ENCODE data around the gene UBR4. TPM values are rescaled to one million over a fixed set of nuclear protein-coding genes. Genes with fewer than 3 reads are reported as not detected.

Gene UBR4
- total RNA-seq, 1 experiment from 2014 or later, result 60.6 TPM

DNA sequence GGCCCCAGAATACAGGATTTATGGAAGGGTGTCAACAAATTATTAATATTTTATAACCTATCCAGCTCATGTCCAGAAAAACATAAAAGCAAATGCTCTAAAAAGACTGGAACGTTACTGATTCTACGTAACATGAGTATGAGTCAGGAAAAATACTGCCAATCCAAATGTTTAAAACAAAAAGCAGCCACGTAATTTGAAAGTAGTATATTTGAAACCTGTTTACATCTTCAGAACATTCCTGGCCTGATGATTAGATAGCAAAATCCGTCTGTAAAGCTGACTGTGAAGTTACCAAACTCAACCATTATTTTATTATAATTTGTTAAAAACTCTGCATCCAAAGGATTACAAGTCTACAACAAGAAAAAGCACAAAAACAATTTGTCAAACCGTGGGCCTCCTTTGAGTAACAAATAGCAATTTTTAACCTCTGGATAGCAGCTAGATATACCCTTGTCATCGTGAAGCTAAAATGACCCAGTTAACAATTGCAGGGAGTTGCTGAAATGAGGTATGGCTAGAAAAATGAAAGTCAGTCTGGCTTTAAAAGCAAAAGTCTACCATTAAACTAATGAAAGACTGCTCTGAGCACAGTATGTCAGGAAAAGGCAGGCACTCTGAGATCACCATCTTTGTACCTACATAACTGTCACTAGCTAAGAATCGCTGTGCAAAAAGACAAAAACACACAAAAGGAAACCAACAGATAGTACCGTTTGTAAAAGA, 1.2 kb downstream of the UBR4 start:
- peak in 1 of 2 experiments; percentile 50 for DNase-seq (ENCODE audit: low read depth in 1 of 2, low spot score in 2 of 2)
- Histone ChIP-seq H3K4me3 (peak overlapping the region; percentile 92), H3K36me3 (peaks cover 32% of the 10 kb centered on the region)

DNA sequence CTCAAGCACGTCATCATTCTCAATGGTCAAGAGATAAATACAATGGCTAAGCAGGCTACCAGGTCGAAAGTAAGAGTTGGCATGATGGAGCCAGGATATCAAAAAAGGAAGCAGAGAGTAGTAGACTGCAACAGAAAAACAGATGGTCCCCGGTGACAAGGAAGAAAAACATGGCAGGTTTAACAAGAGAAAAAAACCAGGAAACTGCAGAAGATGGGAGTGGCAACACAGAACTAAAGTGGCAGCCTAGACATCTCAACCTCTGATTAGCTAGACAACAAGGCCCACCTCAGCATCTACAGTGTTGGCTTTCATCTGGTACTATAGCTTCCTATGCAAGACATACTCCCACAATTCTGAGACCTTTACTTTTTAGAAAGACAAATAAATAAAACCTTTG, 3.1 kb downstream of the UBR4 start:
- Histone ChIP-seq H3K4me3 (no peak overlapping the region), H3K4me1 (replicated peaks) (peaks cover 34% of the 10 kb centered on the region), H3K27ac (no peak overlapping the region), H3K9me3 (replicated peaks) (no peaks in the 10 kb centered on the region), H3K36me3 (peaks cover 32% of the 10 kb centered on the region), H3K27me3 (replicated peaks) (no peaks in the 10 kb centered on the region)
- DNase-seq (ENCODE audit: low read depth in 1 of 2, low spot score in 2 of 2), result no peak

More for the DNA sequence above, 1.2 kb downstream of the UBR4 start:
- Histone ChIP-seq H3K27me3 (replicated peaks) (no peaks in the 10 kb centered on the region), H3K4me1 (replicated peaks) (peaks cover 25% of the 10 kb centered on the region), H3K9me3 (replicated peaks) (no peaks in the 10 kb centered on the region), H3K27ac (peak overlapping the region; percentile 88)

DNA sequence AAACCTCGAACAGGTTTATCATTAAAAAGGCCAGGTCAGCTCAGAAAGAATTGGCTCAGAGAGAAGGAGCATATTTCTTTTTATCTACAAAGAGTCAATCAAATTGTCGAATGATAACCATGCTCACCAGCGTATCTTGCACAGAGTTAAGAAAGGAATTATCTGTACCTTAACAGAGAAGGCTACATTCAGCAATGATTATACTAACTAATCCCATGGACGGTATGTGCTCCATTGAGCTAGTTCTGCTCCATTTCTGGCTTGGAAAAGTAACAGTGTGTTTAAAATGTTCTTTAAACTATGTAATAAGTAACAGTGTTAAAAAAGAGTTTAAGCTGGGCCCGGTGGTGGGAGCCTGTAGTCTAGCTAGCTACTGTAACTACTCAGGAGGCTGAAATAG, 4.2 kb downstream of the UBR4 start:
- DNase-seq (ENCODE audit: low read depth in 1 of 2, low spot score in 2 of 2), result no peak
- H3K27me3 ChIP-seq (replicated peaks), result no peaks in the 10 kb centered on the region
- H3K4me1 ChIP-seq (replicated peaks), result peaks cover 27% of the 10 kb centered on the region
- H3K27ac ChIP-seq, result no peak overlapping the region
- H3K4me3 ChIP-seq, result no peak overlapping the region
- H3K36me3 ChIP-seq, result peaks cover 43% of the 10 kb centered on the region
- H3K9me3 ChIP-seq (replicated peaks), result no peaks in the 10 kb centered on the region

- H3K27ac ChIP-seq, result no peak overlapping the region
- peaks cover 26% of the 10 kb centered on the region for H3K4me1 ChIP-seq (replicated peaks)
- no peak for DNase-seq (ENCODE audit: low read depth in 1 of 2, low spot score in 2 of 2)
- H3K36me3 ChIP-seq, result peaks cover 47% of the 10 kb centered on the region
- H3K27me3 ChIP-seq (replicated peaks), result no peaks in the 10 kb centered on the region
- no peaks in the 10 kb centered on the region for H3K9me3 ChIP-seq (replicated peaks)
- no peak overlapping the region for H3K4me3 ChIP-seq
Observed at GRCh38 chr1:19205403-19205802, 4.7 kb downstream of the UBR4 start.

GRCh38 chr1:19204446-19205266, 5.4 kb downstream of the UBR4 start:
- Histone ChIP-seq H3K9me3 (replicated peaks) (no peaks in the 10 kb centered on the region), H3K27ac (no peak overlapping the region)

GRCh38 chr1:19203440-19203839, 6.6 kb downstream of the UBR4 start:
- DNase-seq (ENCODE audit: low read depth in 1 of 2, low spot score in 2 of 2), result no peak
- H3K4me1 ChIP-seq (replicated peaks), result peaks cover 24% of the 10 kb centered on the region
- no peaks in the 10 kb centered on the region for H3K9me3 ChIP-seq (replicated peaks)
- peaks cover 60% of the 10 kb centered on the region for H3K36me3 ChIP-seq
- H3K27me3 ChIP-seq (replicated peaks), result no peaks in the 10 kb centered on the region
- no peak overlapping the region for H3K27ac ChIP-seq
- no peak overlapping the region for H3K4me3 ChIP-seq

More at GRCh38 chr1:19204446-19205266, 5.4 kb downstream of the UBR4 start:
- no peaks in the 10 kb centered on the region for H3K27me3 ChIP-seq (replicated peaks)
- DNase-seq (ENCODE audit: low read depth in 1 of 2, low spot score in 2 of 2), result no peak
- H3K4me3 ChIP-seq, result no peak overlapping the region
- peaks cover 26% of the 10 kb centered on the region for H3K4me1 ChIP-seq (replicated peaks)
- peaks cover 51% of the 10 kb centered on the region for H3K36me3 ChIP-seq

DNA sequence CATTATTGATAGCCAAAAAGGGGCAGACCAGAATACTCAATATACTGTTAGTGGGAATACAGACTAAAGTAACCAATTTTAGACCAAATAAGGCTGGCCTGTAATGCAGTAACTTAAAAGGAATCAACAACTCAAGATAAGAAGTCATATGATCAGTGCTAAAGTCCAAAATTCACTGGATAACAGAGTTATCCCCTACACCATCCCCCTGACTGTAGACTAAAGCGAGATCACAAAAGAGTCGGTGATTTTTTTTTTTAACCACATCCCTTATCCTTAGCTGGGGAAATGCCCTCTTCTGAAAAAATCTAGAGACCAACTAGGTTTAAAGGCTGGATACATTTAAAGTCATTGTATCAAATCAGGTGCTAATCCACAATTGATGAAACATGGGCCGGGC, 7.7 kb downstream of the UBR4 start:
- H3K27me3 ChIP-seq (replicated peaks), result no peaks in the 10 kb centered on the region
- H3K4me3 ChIP-seq, result no peak overlapping the region
- no peaks in the 10 kb centered on the region for H3K9me3 ChIP-seq (replicated peaks)
- peaks cover 17% of the 10 kb centered on the region for H3K4me1 ChIP-seq (replicated peaks)
- peaks cover 64% of the 10 kb centered on the region for H3K36me3 ChIP-seq
- H3K27ac ChIP-seq, result no peak overlapping the region
- no peak for DNase-seq (ENCODE audit: low read depth in 1 of 2, low spot score in 2 of 2)

GRCh38 chr1:19199969-19200604, 10.0 kb downstream of the UBR4 start:
- no peak overlapping the region for H3K27ac ChIP-seq
- DNase-seq (ENCODE audit: low read depth in 1 of 2, low spot score in 2 of 2), result no peak
- H3K36me3 ChIP-seq, result peaks cover 75% of the 10 kb centered on the region
- H3K9me3 ChIP-seq (replicated peaks), result no peaks in the 10 kb centered on the region
- no peak overlapping the region for H3K4me3 ChIP-seq
- no peaks in the 10 kb centered on the region for H3K27me3 ChIP-seq (replicated peaks)
- peaks cover 16% of the 10 kb centered on the region for H3K4me1 ChIP-seq (replicated peaks)

- Histone ChIP-seq H3K27ac (no peak overlapping the region), H3K4me3 (no peak overlapping the region), H3K36me3 (peaks cover 77% of the 10 kb centered on the region), H3K27me3 (replicated peaks) (no peaks in the 10 kb centered on the region), H3K9me3 (replicated peaks) (no peaks in the 10 kb centered on the region), H3K4me1 (replicated peaks) (peaks cover 10% of the 10 kb centered on the region)
- no peak for DNase-seq (ENCODE audit: low read depth in 1 of 2, low spot score in 2 of 2)
Observed at GRCh38 chr1:19199329-19199968, 10.6 kb downstream of the UBR4 start.

DNA sequence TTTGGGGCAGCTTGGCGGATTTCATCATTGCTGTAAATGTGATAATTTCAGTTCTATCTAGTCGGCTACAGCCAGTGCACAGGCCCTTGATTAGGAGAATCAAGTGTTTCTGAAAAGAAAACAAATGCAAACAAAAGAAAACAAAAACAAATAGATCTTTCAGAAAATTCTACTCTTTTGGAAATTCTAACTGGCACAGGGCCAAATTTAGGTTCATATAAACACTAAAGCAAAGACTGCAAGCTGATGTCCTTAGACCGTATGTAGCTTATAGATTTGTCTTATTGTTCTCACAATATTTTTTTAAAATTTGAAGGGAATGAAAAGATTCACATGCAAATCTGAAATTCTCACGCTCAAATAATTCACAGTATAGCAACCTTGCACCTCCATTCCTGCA, 11.2 kb downstream of the UBR4 start:
- Histone ChIP-seq H3K4me1 (replicated peaks) (peaks cover 8% of the 10 kb centered on the region), H3K9me3 (replicated peaks) (no peaks in the 10 kb centered on the region), H3K27me3 (replicated peaks) (no peaks in the 10 kb centered on the region), H3K27ac (no peak overlapping the region), H3K4me3 (no peak overlapping the region), H3K36me3 (peaks cover 83% of the 10 kb centered on the region)
- no peak for DNase-seq (ENCODE audit: low read depth in 1 of 2, low spot score in 2 of 2)

- H3K27ac ChIP-seq, result no peak overlapping the region
- no peak overlapping the region for H3K4me3 ChIP-seq
- H3K9me3 ChIP-seq (replicated peaks), result no peaks in the 10 kb centered on the region
- peaks cover 93% of the 10 kb centered on the region for H3K36me3 ChIP-seq
- no peaks in the 10 kb centered on the region for H3K4me1 ChIP-seq (replicated peaks)
- no peaks in the 10 kb centered on the region for H3K27me3 ChIP-seq (replicated peaks)
- DNase-seq (ENCODE audit: low read depth in 1 of 2, low spot score in 2 of 2), result no peak
Observed at GRCh38 chr1:19197845-19198244, 12.2 kb downstream of the UBR4 start.

DNA sequence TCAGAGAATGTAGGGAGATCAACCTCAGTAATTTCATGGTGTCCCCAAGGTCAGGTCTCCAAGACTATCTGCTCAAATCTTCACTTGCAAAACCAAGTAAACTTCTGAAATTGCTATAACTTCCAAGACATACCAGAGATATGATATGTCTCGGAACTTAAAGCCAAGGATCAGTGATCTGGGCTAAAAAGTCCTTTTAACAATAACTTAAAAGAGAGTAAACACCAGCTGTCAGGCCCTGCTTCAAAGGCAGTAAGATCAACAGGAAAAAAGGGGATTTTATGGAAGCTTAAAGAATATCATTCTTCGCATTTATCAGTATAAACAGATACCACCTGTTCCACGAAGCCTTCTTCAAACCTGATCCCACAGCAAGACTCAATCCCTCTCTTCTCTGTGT, 13.7 kb downstream of the UBR4 start:
- DNase-seq (ENCODE audit: low read depth in 1 of 2, low spot score in 2 of 2), result no peak
- Histone ChIP-seq H3K9me3 (replicated peaks) (no peaks in the 10 kb centered on the region), H3K4me3 (no peak overlapping the region), H3K27me3 (replicated peaks) (no peaks in the 10 kb centered on the region), H3K4me1 (replicated peaks) (no peaks in the 10 kb centered on the region), H3K27ac (no peak overlapping the region), H3K36me3 (peaks cover 94% of the 10 kb centered on the region)

DNA sequence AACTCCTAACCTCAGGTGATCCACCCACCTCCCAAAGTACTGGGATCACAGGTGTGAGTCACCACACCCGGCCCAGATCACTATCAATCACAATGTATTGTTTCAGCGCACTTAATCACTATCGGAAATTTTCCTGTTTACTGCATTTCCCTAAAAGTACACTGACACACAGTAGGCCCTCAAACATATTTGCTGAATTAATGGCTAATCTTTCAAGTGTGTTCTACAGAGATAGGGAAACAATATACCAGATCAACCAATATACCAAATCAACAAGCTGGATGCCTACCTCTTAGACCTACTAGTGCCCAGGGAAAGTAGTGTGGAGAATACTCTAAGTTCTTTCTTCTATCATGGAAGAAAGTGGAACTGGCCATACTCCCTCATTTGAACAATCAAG, 17.1 kb downstream of the UBR4 start:
- Histone ChIP-seq H3K36me3 (peaks cover 89% of the 10 kb centered on the region), H3K27me3 (replicated peaks) (no peaks in the 10 kb centered on the region)
- DNase-seq (ENCODE audit: low read depth in 1 of 2, low spot score in 2 of 2), result no peak

More for the DNA sequence above, 17.1 kb downstream of the UBR4 start:
- no peak overlapping the region for H3K27ac ChIP-seq
- H3K9me3 ChIP-seq (replicated peaks), result no peaks in the 10 kb centered on the region
- no peaks in the 10 kb centered on the region; the same call in 1 of the 2 replicates for H3K4me1 ChIP-seq (replicated peaks)
- H3K4me3 ChIP-seq, result no peak overlapping the region
